ENCODE data around the gene LAMP2.
"Not testable (repeated sequence)": the region's sequence is repeated elsewhere in the genome, so short reads cannot be mapped to it uniquely, and the experiment has no call there.

LAMP2 gene

DNA sequence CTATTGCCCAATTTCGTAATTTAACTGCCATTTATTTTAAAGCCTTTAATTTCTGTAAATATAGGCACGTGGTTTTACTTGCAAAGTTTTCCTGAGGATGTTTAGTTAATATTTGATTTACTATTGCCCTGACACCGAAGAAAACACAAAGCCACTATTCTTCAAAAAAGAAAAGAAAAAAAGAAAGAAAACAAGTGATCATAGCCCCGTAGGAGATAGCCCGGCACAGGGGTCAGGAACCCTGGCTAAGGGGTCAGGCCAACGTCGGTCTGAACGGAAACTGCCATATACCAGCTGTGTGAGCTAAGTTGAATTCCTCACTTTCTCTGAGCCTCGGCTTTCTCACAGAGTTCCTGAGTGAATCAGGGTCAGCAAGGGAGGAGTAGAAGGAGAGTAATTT is 17.7 kb upstream of the LAMP2 start:
- DNase-seq (ENCODE audit: extremely low read depth, low read depth) = no peak
- TF ChIP-seq, protein P1, sequence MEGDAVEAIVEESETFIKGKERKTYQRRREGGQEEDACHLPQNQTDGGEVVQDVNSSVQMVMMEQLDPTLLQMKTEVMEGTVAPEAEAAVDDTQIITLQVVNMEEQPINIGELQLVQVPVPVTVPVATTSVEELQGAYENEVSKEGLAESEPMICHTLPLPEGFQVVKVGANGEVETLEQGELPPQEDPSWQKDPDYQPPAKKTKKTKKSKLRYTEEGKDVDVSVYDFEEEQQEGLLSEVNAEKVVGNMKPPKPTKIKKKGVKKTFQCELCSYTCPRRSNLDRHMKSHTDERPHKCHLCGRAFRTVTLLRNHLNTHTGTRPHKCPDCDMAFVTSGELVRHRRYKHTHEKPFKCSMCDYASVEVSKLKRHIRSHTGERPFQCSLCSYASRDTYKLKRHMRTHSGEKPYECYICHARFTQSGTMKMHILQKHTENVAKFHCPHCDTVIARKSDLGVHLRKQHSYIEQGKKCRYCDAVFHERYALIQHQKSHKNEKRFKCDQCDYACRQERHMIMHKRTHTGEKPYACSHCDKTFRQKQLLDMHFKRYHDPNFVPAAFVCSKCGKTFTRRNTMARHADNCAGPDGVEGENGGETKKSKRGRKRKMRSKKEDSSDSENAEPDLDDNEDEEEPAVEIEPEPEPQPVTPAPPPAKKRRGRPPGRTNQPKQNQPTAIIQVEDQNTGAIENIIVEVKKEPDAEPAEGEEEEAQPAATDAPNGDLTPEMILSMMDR (IDR thresholded peaks at IDR 0.05; ENCODE audit: low read depth, low read length) = no peak

DNA sequence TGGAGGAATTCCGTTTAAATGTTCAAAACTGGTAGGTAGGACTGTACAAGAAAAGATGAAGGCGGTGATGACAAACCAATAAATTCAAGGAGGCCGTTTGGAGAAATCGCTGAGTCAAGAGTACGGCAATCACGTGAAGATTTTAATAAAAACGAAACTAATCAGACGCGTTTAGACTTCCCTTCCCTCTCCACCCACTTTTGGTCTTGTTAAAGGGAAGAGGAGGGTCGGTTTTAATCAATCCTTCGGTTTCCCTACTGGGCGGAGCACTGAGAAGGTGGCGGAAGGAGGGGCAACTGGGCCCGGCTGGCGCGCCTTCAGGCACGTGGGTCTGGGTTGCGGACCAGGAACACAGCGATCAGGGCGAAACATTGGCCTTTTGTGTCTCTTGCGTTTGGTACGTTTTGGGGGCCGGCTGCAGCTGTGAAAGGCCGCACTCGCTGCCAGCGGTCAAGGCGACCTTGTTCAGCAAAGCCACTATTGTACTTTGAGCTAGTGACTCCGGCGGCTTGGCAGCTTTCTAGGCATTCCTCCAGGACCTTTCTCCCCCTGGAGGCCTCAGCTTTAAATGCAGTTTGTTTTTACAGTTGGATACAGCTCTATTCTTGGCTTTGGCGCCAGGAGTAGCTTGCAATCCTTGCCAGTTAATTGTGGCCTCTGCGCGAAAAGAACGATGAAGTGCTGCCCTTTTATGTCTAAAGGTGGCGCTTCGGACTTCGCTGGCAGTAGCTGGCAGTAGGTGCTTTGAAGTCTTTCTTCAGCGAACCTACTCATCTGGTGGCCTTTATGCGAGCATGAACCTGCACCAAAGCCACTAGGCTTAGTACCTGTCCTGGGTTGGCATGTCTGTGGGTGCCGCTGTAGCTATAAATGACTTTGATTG is 16.8 kb upstream of the LAMP2 start:
- TF ChIP-seq, protein P1 (IDR thresholded peaks at IDR 0.05; ENCODE audit: low read depth, low read length) = peak; percentile 44
- peak; percentile 43 for DNase-seq (ENCODE audit: extremely low read depth, low read depth)

DNA sequence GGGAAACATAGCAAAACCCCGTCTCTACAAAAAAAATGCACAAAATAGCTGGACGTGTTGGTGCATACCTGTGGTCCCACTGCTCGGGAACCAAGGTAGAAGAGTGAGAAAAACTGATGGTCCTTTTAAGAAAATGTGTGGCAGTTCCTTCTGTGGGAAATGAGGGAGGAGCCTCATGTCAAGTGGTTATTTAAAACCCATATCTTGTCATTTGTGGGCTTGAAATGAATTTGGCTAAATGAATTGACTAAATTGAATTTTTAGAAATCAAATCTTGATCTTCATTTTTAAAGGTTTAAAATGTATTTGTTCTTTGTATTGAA is 16.2 kb upstream of the LAMP2 start:
- DNase-seq (ENCODE audit: extremely low read depth, low read depth) = no peak
- TF ChIP-seq, protein P1 (IDR thresholded peaks at IDR 0.05; ENCODE audit: low read depth, low read length) = no peak

DNA sequence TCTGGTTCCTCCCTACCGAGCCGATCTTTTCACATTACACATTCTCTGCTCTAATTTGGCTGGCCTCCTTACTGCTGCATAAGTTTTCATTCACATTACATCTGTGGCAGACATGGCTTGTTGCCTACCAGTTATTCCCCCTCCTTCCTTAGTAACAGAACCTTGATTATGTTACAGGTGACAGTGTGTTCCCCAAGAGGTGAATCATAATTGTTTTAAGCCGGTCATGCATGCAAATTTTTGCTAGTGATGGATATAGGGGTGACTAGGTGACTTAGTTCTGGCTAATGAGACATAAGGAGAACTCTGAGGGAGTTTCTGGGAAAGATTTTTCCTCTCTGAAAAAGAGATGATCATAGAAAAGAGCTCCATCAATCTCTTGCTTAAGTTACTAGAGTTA is 8.4 kb upstream of the LAMP2 start:
- TF ChIP-seq, protein P1 (IDR thresholded peaks at IDR 0.05; ENCODE audit: low read depth, low read length) = no peak
- DNase-seq (ENCODE audit: extremely low read depth, low read depth) = no peak

DNA sequence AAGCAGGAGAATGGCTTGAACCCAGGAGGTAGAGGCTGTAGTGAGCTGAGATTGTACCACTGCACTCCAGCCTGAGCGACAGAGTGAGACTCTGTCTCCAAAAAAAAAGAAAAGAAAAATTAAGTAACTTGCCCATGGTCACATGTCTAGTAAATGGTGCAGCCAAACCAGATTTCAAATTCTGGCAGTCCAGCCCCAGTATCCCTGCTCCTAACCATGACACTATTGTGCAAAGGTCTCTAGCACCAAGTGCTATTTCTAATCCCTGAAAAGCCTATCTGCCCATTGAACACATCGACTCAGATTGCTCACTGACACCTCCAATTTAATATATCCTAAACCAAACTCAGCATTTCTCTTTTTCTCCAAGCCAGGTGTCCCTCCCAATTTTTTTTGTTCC is 7.6 kb upstream of the LAMP2 start:
- TF ChIP-seq, protein P1 (IDR thresholded peaks at IDR 0.05; ENCODE audit: low read depth, low read length) = no peak
- no peak for DNase-seq (ENCODE audit: extremely low read depth, low read depth)

DNA sequence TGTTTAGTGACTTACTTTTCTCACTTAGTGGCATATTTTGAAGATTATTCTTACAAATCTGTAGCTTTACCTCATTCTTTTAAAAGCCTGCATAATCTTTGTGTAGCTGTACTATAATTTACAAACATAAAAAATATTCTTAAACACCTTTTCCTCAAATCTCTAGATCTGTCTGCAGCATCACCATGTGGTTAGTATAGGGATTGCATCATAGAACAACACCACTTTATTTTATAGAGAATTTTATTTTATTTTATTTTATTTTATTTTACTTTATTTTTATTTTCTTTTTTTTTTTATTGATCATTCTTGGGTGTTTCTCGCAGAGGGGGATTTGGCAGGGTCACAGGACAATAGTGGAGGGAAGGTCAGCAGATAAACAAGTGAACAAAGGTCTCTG is 6.4 kb upstream of the LAMP2 start:
- TF ChIP-seq, protein P1 (IDR thresholded peaks at IDR 0.05; ENCODE audit: low read depth, low read length) = peak; percentile 62
- not testable (repeated sequence) for DNase-seq (ENCODE audit: extremely low read depth, low read depth)

DNA sequence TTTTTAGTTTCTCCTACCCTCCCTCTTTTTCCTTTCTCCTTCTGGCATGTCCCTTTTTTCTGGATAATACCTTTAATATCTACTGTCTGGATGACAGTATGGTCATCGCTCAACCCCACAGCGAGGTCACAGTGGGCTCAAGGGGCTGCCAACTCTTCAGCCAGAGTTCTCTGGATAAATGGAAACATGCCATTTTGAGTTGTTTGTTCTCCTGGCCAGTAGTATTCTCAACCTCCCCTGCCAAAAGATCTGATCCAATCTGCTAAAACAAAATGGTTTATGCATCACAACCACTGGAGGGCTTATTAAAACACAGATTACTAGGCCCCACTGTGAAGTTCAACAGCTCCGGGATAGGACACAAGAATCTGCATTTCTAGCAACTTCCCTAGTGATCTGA is 5.0 kb upstream of the LAMP2 start:
- DNase-seq (ENCODE audit: extremely low read depth, low read depth) = no peak
- TF ChIP-seq, protein P1 (IDR thresholded peaks at IDR 0.05; ENCODE audit: low read depth, low read length) = no peak

DNA sequence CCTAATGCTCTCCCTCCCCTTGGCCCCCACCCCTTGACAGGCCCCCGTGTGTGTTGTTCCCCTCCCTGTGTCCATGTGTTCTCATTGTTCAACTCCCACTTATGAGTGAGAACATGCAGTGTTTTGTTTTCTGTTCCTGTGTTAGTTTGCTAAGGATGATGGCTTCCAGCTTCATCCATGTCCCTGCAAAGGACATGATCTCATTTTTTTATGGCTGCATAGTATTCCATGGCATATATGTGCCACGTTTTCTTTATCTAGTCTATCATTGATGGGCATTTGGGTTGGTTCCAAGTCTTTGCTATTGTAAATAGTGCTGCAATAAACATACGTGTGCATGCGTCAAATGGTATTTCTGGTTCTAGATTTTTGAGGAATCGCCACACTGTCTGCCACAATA is 561 bp upstream of the LAMP2 start:
- not testable (repeated sequence) for DNase-seq (ENCODE audit: extremely low read depth, low read depth)
